Measurements from ENCODE around the gene KIAA0513. TPM values are rescaled to one million over a fixed set of nuclear protein-coding genes. Genes with fewer than 3 reads are reported as not detected.

KIAA0513 gene
- total and polyA plus RNA-seq, 2 of the 13 experiments (the other 11 are each of a cell fraction or from before 2014, with no cell fraction given) = 1.8 TPM

GRCh38 chr16:85011846-85012284, 15.7 kb upstream of the KIAA0513 start (continued):
- TF ChIP-seq NONO (IDR thresholded peaks at IDR 0.05) (no peak), NONO (CRISPR knock-in tag; conservative IDR thresholded peaks at IDR 0.05) (0 out of 2 replicates have a peak, but pooled peaks have one; percentile 16), ZFX (CRISPR knock-in tag; IDR thresholded peaks at IDR 0.05; ENCODE audit: low read depth) (peak; percentile 9; the same call in 1 of the 2 replicates), ZFP1 (CRISPR knock-in tag; IDR thresholded peaks at IDR 0.05) (no peak), ZNF607 (CRISPR knock-in tag; IDR thresholded peaks at IDR 0.05; ENCODE audit: borderline replicate concordance) (no peak), ZNF280D (CRISPR knock-in tag; IDR thresholded peaks at IDR 0.05) (peak; percentile 40), ATF1 (CRISPR knock-in tag; IDR thresholded peaks at IDR 0.05) (no peak), TARDBP (CRISPR knock-in tag; IDR thresholded peaks at IDR 0.05) (0 out of 2 replicates have a peak, but pooled peaks have one; percentile 11), KDM2A (CRISPR knock-in tag; IDR thresholded peaks at IDR 0.05; ENCODE audit: borderline replicate concordance, low read depth) (no peak), ZFP90 (CRISPR knock-in tag; IDR thresholded peaks at IDR 0.05; ENCODE audit: borderline replicate concordance) (no peak), TCF12 (IDR thresholded peaks at IDR 0.05) (no peak), TCF12 (CRISPR knock-in tag; IDR thresholded peaks at IDR 0.05) (no peak), USF2 (IDR thresholded peaks at IDR 0.05; ENCODE audit: low read depth, low read length) (no peak), USF2 (CRISPR knock-in tag; IDR thresholded peaks at IDR 0.05; ENCODE audit: borderline replicate concordance) (no peak), AHDC1 (CRISPR knock-in tag; IDR thresholded peaks at IDR 0.05; ENCODE audit: borderline replicate concordance) (no peak), PAF1 (CRISPR knock-in tag; IDR thresholded peaks at IDR 0.05) (no peak), PRPF4 (IDR thresholded peaks at IDR 0.05; ENCODE audit: low read depth, low read length, poor library complexity, severe bottlenecking) (no peak), GMEB1 (CRISPR knock-in tag; IDR thresholded peaks at IDR 0.05; ENCODE audit: borderline replicate concordance) (no peak), ADNP (CRISPR knock-in tag; IDR thresholded peaks at IDR 0.05) (peak; percentile 82; the same call in 1 of the 2 replicates)

Measured in HepG2 (cell line).